Activated CD4-positive, CD25-positive, alpha-beta regulatory T cell treated with anti-CD3 and anti-CD28 coated beads, Interleukin-2, amount 50 U/mL, for 24 hours (primary cell): Measurements from ENCODE around the gene DNAI1.

ENCODE experiments used
- ATAC-seq, 2 donors: fragments of 150-1000 bp; cut with Tn5 transposase; one replicate each; pipeline ENCODE4 v1.10.0; 2021; ENCODE audit warnings: mild to moderate bottlenecking in 1 of 2, moderate library complexity in 1 of 2

Gene DNAI1

GRCh38 chr9:34560599-34561214, 102.1 kb downstream of the DNAI1 start:
- ATAC-seq: no peak

- ATAC-seq: no peak
Observed at GRCh38 chr9:34562135-34562745, 103.6 kb downstream of the DNAI1 start.

- ATAC-seq: no peak
Observed at GRCh38 chr9:34563262-34563661, 104.7 kb downstream of the DNAI1 start.

- ATAC-seq: no peak
Observed at GRCh38 chr9:34564617-34565016, 106.0 kb downstream of the DNAI1 start.

- ATAC-seq: no peak
Observed at GRCh38 chr9:34565856-34566255, 107.3 kb downstream of the DNAI1 start.

GRCh38 chr9:34566322-34566721, 107.7 kb downstream of the DNAI1 start:
- ATAC-seq: no peak

- ATAC-seq: no peak
Observed at GRCh38 chr9:34566972-34567371, 108.4 kb downstream of the DNAI1 start.

GRCh38 chr9:34568133-34568532, 109.5 kb downstream of the DNAI1 start:
- no peak for ATAC-seq

GRCh38 chr9:34568774-34569173, 110.2 kb downstream of the DNAI1 start:
- ATAC-seq: no peak

- no peak for ATAC-seq
Observed at GRCh38 chr9:34570376-34570775, 111.8 kb downstream of the DNAI1 start.
